Activated T-cell treated with anti-CD3 and anti-CD28 coated beads for 48 hours (primary cell): ENCODE data around the gene RREB1.
"Not testable (repeated sequence)": the region's sequence is repeated elsewhere in the genome, so short reads cannot be mapped to it uniquely, and the experiment has no call there.

Experiments used
- DNase-seq: peaks from one replicate; pipeline ENCODE4 v3.0.0-alpha.2; 2020; ENCODE audit warnings: low read depth

RREB1 gene

DNA sequence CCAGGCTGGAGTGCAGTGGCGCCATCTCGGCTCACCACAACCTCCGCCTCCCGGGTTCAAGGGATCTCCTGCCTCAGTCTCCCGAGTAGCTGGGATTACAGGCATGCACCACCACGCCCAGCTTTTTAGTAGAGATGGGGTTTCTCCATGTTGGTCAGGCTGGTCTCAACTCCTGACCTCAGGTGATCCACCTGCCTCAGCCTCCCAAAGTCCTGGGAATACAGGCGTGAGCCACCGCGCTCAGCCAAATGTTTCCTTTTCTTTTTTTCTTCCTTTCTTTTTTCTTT lies 155.7 kb downstream of the RREB1 start:
- not testable (repeated sequence) for DNase-seq

DNA sequence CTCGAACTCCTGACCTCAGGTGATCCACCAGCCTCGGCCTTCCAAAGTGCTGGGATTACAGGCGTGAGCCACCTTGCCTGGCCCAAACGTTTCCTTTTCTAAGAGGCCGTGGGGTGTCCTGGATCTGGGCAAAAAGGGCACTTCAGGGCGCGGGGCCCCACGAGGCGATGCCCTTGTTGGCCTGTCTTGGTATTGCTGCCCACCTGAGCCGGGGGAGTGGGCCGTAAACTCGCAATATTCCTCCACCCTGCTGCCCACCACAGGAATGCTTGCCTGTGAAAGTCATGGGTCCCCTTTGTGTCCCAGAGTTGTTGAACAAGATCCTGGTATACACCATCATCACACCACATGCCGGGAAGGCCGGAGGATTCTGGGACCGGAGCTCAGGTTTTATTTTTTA lies 156.3 kb downstream of the RREB1 start:
- no peak for DNase-seq

GRCh38 chr6:7264686-7265384 lies 157.1 kb downstream of the RREB1 start:
- no peak for DNase-seq

DNA sequence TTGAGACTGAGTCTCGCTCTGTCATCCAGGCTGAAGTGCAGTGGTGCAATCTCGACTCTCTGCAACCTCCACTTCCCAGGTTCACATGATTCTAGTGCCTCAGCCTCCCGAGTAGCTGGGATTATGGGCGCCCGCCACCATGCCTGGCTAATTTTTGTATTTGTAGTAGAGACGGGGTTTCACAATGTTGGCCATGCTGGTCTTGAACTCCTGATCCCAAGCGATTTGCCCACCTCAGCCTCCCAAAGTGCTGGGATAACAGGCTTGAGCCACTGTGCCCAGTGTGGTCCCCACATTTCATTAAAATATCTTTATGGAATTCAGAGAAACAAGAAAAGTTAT lies 157.6 kb downstream of the RREB1 start:
- DNase-seq = not testable (repeated sequence)

DNA sequence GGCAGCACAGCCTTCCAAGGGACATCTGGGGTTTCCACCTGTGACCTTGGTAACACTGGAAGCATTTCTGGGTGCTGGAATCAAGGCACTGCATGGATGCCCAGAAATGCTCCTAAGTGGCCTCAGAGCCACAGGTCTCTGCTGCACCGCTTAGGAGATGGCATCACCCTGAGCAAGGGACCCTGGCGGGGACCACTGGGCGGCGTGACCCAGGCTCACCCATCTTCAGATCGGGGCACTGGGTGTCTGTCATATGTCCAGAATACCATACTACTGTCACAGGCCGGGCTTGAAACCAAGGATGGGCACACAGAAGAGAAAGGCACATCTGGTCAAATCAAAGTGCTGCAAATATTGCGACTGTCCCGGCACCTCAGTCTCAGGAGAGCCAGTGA lies 159.3 kb downstream of the RREB1 start:
- no peak for DNase-seq

DNA sequence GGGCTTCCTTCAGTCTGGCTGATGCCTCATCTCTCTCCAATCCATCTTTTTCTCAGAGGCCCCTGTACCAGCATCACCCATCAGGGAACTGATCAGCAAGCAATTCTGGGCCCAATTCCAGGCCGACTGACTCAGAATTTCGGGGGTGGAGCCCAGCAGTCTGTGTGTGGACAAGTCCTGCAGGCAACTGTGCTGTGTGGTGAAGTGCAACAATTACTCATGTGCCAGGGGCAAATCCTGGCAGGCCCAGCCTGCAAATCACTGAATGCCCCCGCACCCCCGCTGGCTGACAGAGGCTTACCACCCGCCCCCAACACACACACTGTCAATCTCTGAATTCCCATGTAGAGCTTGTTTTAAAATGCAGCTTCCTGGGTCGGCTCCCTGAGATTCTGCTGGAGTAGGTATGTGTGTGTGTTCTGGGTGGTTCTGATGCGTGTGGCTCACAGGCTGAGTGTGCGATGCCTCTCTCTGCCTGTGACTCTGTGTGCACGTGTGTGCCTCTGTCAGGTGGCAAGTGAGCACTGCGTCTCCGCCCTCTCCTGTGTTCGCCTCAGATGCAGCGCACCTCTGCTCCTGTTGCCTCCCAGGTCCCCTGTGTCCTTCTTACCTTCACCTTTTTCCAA lies 159.8 kb downstream of the RREB1 start:
- DNase-seq = no peak

DNA sequence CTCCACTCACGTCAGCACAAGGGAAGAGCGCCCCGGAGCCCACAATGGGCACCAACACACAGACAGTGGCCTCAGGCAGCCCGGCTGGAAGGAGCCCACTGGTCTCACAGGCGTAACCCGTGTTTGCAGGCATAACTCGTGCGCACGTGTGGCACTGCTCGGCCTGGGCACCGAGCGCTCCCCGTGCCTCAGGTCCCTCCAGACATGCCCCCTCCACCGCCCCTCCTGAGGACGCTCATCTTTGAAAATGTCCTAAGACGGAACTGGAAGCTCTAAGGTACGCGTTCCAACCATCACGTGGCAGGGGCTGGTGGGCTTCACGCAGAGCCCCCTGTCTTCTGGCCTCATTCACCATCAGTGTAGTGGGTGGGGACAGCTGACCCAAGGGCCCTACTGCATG lies 160.6 kb downstream of the RREB1 start:
- DNase-seq = no peak

- no peak for DNase-seq
Measured at GRCh38 chr6:7268816-7269555, 161.2 kb downstream of the RREB1 start.

GRCh38 chr6:7269816-7270215 lies 162.1 kb downstream of the RREB1 start:
- DNase-seq = no peak

- DNase-seq = no peak
Measured at GRCh38 chr6:7270320-7271204, 162.8 kb downstream of the RREB1 start.

DNA sequence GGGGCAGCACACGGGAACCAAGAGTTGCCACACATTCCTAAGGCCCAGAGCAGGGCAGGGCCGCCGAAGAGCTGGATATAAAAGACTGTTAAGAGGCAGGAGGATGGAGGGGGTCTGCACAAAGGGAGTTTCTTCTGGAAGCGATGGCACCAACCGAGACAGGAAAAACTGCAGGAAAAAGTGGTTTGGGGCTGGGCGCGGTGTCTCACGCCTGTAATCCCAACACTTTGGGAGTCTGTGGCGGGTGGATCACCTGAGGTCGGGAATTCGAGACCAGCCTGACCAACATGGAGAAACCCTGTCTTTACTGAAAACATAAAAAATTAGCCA lies 163.4 kb downstream of the RREB1 start:
- no peak for DNase-seq

DNA sequence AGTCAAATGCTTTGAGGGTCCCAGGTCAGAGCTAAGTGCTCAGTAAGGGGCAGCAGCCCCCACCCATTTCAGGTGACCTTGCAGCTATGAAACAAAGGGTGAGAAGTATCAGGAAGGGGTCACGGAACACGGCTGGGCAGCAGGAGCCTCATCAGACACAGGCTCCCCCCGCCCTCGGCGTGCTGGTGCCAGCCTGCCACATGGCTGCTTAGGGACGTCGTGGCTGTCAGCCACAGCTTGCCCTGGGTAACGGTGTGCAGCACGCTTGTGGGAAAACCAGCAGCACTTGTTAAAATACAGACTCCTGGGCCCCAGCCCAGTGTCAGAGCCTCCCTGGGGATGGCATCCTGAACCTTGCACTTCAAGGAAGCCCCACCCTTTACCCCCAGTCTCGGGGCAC lies 165.9 kb downstream of the RREB1 start:
- DNase-seq = no peak

DNA sequence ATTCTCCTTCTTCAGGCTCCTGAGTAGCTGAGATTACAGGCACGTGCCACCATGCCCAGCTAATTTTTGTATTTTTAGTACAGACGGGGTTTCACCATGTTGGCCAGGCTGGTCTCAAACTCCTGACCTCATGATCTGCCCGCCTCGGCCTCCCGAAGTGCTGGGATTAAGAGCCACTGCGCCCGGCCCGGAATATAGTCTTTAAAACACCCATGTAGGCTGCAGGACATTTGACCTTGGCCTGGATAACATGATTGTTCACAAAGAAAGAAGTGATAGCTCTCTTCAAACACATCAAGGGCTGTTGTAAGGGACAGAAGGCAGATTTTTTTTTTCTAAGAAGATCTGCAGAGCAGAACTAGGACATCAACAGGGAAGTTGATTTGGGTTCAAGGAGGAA lies 166.8 kb downstream of the RREB1 start:
- DNase-seq = not testable (repeated sequence)

GRCh38 chr6:7276199-7276524 lies 168.4 kb downstream of the RREB1 start:
- DNase-seq = no peak

- DNase-seq = no peak
Measured at GRCh38 chr6:7282097-7282906, 174.5 kb downstream of the RREB1 start.

- no peak for DNase-seq
Measured at GRCh38 chr6:7283676-7284075, 175.9 kb downstream of the RREB1 start.

- DNase-seq = no peak
Measured at GRCh38 chr6:7285416-7285815, 177.7 kb downstream of the RREB1 start.

GRCh38 chr6:7290079-7290478 lies 182.3 kb downstream of the RREB1 start:
- no peak for DNase-seq

DNA sequence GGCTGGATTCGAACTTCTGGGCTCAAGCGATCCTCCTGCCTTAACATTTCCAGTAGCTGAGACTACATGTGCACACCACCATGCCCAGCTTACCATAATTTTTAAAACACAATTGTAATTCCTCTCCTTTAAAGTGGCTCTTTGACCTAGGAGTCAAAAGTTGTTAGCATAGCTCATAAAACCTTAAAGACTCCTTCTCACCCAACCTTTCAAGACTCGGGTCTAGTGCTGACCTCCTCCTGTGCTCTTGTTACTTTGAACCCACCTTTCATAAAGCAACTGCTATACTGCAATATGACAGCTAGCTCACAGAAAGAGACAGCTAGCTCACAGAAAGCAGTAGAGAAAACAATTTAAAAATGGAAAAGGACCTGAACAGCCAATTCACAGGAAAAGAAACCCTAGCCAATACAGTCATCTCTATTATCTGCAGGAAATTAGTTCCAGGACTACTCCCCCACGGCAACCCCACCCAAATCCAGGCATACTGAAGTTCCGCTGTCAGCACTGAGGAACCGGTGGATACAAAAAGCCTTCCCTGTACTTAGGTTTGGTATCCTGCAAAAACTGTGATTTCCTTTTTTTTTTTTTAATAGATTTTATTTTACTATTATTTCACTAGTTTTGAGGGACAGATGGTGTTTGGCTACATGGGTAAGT lies 185.0 kb downstream of the RREB1 start:
- DNase-seq = no peak

- no peak for DNase-seq
Measured at GRCh38 chr6:7295916-7296315, 188.2 kb downstream of the RREB1 start.

GRCh38 chr6:7296602-7297001 lies 188.8 kb downstream of the RREB1 start:
- DNase-seq = no peak

- DNase-seq = no peak
Measured at GRCh38 chr6:7298113-7298512, 190.4 kb downstream of the RREB1 start.
